Glutamatergic neuron (in vitro differentiated cells): Measurements from ENCODE around the gene ASS1. TPM values are rescaled to one million over a fixed set of nuclear protein-coding genes. Genes with fewer than 3 reads are reported as not detected.

Experiments
- DNase-seq: peaks from one replicate; pipeline ENCODE4 v3.0.0; 2022
- H3K27ac Mint-ChIP-seq: one replicate; pipeline ENCODE4 v1.8.0; 2020; ENCODE audit warnings: mild to moderate bottlenecking, mixed read lengths, inconsistent platforms; ENCODE audit not compliant: unreplicated experiment
- H3K27me3 Mint-ChIP-seq: one replicate; pipeline ENCODE4 v1.8.0; 2020; ENCODE audit warnings: mild to moderate bottlenecking, moderate library complexity, mixed read lengths, inconsistent platforms; ENCODE audit not compliant: unreplicated experiment
- H3K36me3 Mint-ChIP-seq: one replicate; pipeline ENCODE4 v1.8.0; 2020; ENCODE audit warnings: mild to moderate bottlenecking, mixed read lengths, inconsistent platforms; ENCODE audit not compliant: unreplicated experiment
- H3K4me1 Mint-ChIP-seq: one replicate; pipeline ENCODE4 v1.8.0; 2020; ENCODE audit warnings: mild to moderate bottlenecking, low read depth, mixed read lengths, inconsistent platforms; ENCODE audit not compliant: unreplicated experiment
- H3K4me3 Mint-ChIP-seq: one replicate; pipeline ENCODE4 v1.8.0; 2020; ENCODE audit warnings: mild to moderate bottlenecking, mixed read lengths, inconsistent platforms; ENCODE audit not compliant: unreplicated experiment
- H3K9me3 Mint-ChIP-seq: one replicate; pipeline ENCODE4 v1.8.0; 2020; ENCODE audit warnings: mild to moderate bottlenecking, moderate library complexity, mixed read lengths, inconsistent platforms; ENCODE audit not compliant: unreplicated experiment
- total RNA-seq: library from RNA; stranded (reverse); fragmentation: NEBNext Ultra II Directional; extraction: Animal tissue kit (Norgen Biotek cat#: 25700); gene quantifications from one replicate; pipeline ENCODE4 v1.2.1, GENCODE V29; 2021; ENCODE audit not compliant: unreplicated experiment
- TF ChIP-seq, protein P1 (sequence below): fragments of 200-600 bp; sonication (generic); IDR thresholded peaks from one replicate; pipeline ENCODE4 v1.5.0; 2021; ENCODE audit not compliant: partially characterized antibody, unreplicated experiment

ASS1 gene
- total RNA-seq, 1 donor from 2014 or later: 31.5 TPM

DNA sequence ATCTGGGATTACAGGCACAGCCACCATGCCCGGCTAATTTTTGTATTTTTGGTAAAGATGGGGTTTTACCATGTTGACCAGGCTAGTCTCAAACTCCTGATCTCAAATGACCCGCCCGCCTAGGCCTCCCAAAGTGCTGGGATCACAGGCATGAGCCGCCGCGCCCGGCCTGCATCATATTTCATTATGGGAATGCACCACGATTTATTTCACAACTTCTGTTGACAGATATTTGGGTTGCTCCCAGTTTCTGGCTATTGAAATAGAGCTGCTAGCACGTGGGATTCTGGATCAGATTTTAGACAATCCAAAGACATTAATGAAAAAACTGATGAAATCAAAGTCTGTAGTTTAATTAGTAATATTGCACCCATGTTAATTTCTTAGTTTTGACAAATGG is 86.2 kb downstream of the ASS1 start:
- Mint-ChIP-seq H3K27ac (no peak overlapping the region), H3K4me3 (no peak overlapping the region), H3K4me1 (peaks cover 19% of the 10 kb centered on the region), H3K36me3 (no peaks in the 10 kb centered on the region), H3K27me3 (no peaks in the 10 kb centered on the region), H3K9me3 (peaks cover 2% of the 10 kb centered on the region)
- DNase-seq: no peak
- TF ChIP-seq, protein P1, sequence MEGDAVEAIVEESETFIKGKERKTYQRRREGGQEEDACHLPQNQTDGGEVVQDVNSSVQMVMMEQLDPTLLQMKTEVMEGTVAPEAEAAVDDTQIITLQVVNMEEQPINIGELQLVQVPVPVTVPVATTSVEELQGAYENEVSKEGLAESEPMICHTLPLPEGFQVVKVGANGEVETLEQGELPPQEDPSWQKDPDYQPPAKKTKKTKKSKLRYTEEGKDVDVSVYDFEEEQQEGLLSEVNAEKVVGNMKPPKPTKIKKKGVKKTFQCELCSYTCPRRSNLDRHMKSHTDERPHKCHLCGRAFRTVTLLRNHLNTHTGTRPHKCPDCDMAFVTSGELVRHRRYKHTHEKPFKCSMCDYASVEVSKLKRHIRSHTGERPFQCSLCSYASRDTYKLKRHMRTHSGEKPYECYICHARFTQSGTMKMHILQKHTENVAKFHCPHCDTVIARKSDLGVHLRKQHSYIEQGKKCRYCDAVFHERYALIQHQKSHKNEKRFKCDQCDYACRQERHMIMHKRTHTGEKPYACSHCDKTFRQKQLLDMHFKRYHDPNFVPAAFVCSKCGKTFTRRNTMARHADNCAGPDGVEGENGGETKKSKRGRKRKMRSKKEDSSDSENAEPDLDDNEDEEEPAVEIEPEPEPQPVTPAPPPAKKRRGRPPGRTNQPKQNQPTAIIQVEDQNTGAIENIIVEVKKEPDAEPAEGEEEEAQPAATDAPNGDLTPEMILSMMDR: no peak

GRCh38 chr9:130531670-130532069 is 86.9 kb downstream of the ASS1 start:
- no peaks in the 10 kb centered on the region for H3K27me3 Mint-ChIP-seq
- H3K9me3 Mint-ChIP-seq: peaks cover 2% of the 10 kb centered on the region
- no peaks in the 10 kb centered on the region for H3K36me3 Mint-ChIP-seq
- DNase-seq: no peak
- no peak overlapping the region for H3K4me3 Mint-ChIP-seq
- H3K4me1 Mint-ChIP-seq: peaks cover 20% of the 10 kb centered on the region
- H3K27ac Mint-ChIP-seq: no peak overlapping the region
- TF ChIP-seq, protein P1: no peak

DNA sequence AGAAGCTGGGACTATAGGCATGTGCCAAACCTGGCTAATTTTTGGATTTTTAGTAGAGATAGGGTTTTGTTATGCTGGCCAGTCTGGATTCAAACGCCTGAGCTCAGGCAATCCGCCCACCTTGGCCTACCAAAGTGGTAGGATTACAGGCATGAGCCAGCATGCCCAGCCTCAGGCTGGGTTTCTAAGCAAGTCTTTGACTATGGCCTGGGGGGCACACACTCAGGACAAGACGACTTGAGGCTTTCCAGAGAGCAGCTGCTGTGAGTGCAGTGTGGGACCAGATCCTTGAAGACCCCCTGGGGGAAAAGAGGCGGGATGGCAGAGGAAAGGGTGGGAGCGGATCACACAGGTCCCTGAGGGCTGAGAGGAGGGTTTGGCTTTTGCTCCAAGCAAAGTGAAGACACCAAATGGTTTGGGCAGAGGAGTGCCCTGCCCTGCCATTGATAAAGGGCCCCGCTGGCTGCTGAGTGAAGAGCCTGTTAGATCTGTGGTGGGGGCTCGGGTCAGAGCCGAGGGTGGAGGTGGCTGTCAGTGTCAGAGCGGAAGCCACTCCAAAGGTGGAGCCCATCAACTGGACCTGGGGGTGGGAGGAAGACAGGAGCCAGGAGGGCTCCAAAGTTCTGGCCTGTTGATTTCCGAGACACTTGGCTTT is 87.8 kb downstream of the ASS1 start:
- Mint-ChIP-seq H3K9me3 (peaks cover 4% of the 10 kb centered on the region), H3K36me3 (no peaks in the 10 kb centered on the region), H3K27ac (no peak overlapping the region), H3K4me1 (peaks cover 17% of the 10 kb centered on the region), H3K4me3 (peak overlapping the region; percentile 48), H3K27me3 (no peaks in the 10 kb centered on the region)
- DNase-seq: no peak
- TF ChIP-seq, protein P1: no peak

- Mint-ChIP-seq H3K4me3 (peak overlapping the region; percentile 21), H3K27ac (peak overlapping the region; percentile 64)
These were observed 91.2 kb downstream of the ASS1 start for GRCh38 chr9:130535818-130536521.

More at GRCh38 chr9:130535818-130536521, 91.2 kb downstream of the ASS1 start:
- Mint-ChIP-seq H3K36me3 (no peaks in the 10 kb centered on the region), H3K27me3 (peaks cover 3% of the 10 kb centered on the region), H3K4me1 (peaks cover 24% of the 10 kb centered on the region), H3K9me3 (peaks cover 2% of the 10 kb centered on the region)
- peak; percentile 49 for DNase-seq
- TF ChIP-seq, protein P1: no peak
